G401.6 (cell line): Measurements from ENCODE around the gene TLE1.

Experiments used
- FAIRE-seq: peaks from 2 replicates; lab custom pipeline; 2012; peaks lifted over from hg19 to GRCh38; lab: Jason Lieb, UNC

Gene TLE1

GRCh38 chr9:81573415-81574321 lies 115.7 kb downstream of the TLE1 start:
- FAIRE-seq, result no peak

DNA sequence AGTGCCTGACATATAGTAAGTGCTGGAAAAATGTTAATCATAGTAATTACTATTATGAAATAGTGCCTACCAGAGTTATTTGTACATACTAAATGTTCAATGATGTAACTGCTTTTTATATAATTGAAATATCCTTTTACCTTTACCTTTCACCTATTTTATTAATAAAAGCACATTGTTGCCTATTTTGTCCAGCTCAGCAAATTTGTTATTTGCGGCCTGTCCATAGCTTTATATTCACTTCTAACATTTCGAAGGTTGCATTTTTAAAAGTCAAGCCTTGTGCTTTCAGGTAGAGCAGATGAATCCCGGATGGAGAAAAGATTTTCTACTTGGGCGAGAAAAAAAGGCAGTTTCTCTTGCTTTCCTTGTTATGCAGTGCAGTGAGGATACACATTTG lies 119.3 kb downstream of the TLE1 start:
- no peak for FAIRE-seq

- FAIRE-seq, result no peak
Observed at GRCh38 chr9:81566074-81566698, 123.2 kb downstream of the TLE1 start.

GRCh38 chr9:81565609-81566008 lies 123.7 kb downstream of the TLE1 start:
- FAIRE-seq, result no peak

DNA sequence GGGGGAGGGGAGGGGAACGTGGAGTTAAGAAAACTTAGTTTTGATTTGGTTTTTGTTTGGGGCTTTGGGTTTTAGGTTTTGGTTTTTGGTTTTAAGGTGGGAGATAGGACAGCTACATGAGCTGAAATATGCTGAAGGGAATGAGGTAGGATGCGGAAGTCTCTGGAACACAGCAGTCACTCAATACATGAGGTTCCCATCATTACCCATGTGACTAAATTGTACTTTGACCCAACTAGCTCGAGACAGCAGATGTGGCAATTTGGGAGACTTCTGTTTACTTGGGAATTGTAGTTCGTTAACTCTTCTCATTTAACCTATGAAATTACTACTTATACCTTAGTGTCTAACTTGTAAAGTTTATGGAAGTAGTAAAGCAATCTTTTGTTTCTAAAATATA lies 124.2 kb downstream of the TLE1 start:
- no peak for FAIRE-seq

- FAIRE-seq, result no peak
Observed at GRCh38 chr9:81564632-81565031, 124.7 kb downstream of the TLE1 start.

- FAIRE-seq, result no peak
Observed at GRCh38 chr9:81563739-81564138, 125.6 kb downstream of the TLE1 start.

DNA sequence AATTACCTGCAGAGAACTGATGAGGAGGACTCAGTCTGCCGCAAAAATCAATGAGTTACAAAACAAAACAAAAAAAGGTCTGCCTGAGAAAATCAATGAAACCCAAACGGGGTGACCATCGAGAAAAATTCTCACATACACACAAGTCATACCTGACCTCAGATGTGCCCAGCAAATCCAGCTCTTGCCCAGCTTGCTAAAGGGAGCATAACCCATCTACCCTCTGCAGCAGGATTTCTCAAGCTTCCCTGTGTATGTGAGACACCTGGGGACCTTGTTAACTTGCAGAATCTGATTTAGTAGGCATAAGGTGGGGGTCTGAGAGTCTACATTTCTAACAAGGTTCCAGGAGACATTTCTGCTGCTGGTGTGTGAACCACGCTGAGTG lies 126.3 kb downstream of the TLE1 start:
- no peak for FAIRE-seq

DNA sequence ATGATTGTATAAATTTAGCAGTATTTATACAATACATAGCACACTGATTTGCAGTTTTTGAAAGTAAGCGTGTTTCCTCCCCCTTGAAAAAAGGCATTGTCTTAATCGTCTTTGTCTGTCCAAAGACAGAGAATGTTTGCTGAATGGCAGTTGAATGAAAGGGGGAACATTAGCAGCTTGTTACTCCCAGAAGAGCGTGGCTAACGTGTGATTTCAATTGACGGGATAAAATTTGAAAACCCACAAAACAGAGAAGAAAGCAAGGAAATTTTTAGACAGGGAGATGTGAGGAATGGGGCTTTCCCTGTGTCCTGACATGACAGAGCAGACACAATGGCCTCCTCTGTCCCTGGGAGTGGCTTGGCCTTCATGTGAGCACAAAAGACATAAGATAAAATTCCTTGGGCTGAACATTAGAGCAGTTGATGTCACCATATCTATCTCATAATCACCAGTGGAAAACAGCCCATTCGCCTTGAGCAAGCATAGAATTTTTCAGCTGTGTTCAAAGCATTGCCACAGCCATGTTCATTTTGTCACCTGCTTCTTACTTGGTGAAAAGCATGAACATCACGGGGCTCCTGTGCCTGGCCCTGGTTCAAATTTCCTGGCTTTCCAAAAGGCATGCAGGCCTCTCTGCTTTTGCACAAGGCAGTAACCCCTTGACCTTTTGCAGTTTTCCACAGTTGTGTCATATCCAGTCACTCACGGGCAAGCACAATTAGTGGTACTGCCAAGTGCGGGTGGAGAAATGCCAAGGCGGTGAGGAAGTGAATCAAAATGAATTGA lies 126.9 kb downstream of the TLE1 start:
- FAIRE-seq, result no peak

DNA sequence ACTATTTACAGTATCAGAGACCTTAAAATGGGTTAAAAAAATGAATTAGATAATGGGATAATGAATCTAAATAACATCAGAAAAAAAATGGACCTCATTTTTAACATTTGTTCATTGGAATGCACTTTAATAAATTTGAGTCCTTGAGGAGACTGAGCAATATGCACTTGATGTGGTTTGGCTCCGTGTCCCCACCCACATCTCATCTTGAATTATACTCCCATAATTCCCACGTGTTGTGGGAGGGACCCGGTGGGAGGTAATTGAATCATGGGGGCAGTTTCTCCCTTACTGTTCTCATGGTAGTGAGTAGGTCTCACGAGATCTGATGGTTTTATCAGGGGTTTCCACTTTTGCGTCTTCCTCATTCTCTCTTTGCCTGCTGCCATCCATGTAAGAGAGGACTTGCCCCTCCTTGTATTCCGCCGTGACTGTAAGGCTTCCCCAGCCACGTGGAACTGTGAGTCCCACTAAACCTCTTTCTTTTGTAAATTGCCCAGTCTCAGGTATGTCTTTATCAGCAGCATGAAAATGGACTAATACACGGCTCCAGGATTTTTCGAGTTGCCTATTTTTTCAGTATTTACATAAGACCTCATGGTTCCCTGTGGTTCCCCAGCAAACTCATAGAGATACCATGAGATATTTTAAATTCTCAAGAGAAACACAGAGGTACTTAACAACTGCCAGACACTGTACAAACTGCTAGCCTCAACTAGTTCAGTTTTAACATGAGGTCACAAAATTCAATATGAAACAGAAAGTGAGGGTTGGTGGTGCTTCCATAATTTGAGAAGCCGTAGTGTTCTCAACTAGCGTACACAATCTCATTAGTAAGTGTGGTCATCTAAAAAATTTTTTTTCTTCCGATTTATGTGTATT lies 128.3 kb downstream of the TLE1 start:
- no peak for FAIRE-seq

GRCh38 chr9:81559709-81560108 lies 129.6 kb downstream of the TLE1 start:
- FAIRE-seq, result no peak

- FAIRE-seq, result no peak
Observed at GRCh38 chr9:81559197-81559596, 130.2 kb downstream of the TLE1 start.

- no peak for FAIRE-seq
Observed at GRCh38 chr9:81558091-81558830, 131.1 kb downstream of the TLE1 start.

- FAIRE-seq, result no peak
Observed at GRCh38 chr9:81557452-81558090, 131.8 kb downstream of the TLE1 start.

DNA sequence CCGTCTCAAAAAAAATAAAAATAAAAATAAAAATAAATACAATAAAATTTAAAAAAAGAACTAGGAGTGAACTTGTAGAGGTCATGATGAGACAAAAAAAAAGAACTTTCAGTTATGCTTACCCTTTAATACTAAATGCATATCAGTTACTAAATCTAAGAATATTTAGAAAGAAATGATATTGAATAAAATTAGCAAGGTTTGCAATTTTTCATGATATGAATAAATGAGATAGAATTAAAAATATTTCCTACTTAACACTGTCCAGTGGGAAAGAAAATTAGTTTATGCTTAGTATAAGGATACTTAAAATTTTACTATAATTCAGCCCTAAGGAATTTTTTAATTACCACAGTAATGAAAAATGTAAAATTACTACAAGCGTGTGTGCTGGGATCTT lies 132.4 kb downstream of the TLE1 start:
- FAIRE-seq, result no peak

- no peak for FAIRE-seq
Observed at GRCh38 chr9:81552581-81552991, 136.8 kb downstream of the TLE1 start.

DNA sequence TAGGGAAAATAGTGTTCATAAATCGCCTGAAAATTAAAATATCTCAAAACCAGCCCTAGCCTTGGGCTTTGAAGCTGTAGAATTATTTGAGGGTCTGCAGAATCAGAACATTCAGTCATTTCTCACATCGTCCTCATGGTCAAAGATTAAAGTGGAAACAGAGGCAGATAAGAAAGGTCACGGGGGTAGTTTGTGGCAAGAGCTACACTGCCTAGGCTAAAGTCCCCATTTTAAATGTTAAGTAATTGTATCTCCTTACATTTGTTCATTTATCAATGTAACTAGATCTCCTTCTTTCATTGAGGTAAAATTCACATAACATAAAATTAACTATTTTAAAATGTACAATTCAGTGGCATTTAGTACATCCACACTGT lies 139.2 kb downstream of the TLE1 start:
- no peak for FAIRE-seq

DNA sequence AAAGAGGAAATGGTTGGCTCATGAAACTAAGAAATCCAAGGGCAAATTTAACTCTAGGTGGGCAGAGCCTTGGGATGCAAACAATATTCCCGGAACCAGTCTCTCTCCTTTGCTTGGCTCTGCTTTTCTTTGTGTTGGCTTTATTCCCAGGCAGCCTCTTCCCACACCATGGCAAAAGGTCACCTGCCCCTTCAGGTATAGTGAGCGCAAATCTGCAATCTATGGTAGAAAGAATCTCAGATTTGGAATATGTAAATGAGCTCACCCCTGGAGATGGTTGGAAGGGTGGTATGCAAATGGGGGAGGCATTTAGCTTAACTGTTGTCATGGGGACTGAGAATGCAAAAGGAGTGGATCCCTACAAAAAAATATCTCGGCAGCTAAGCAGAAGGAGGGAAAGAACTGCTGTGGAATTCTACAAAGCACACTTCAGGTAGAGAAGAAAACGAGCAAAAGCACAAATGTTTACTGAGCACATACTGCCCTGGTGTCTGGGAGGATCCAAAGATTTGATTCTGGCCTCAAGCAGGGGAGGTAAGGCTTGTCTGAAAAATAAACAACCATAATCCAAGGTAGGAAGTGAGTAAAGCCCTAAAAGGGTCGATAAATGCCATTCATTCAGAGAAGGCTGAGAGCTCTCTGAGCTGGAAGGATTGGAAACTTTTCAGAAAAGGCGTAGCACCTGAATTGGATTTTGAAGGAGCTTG lies 139.7 kb downstream of the TLE1 start:
- FAIRE-seq, result no peak

GRCh38 chr9:81548911-81549310 lies 140.4 kb downstream of the TLE1 start:
- FAIRE-seq, result no peak

DNA sequence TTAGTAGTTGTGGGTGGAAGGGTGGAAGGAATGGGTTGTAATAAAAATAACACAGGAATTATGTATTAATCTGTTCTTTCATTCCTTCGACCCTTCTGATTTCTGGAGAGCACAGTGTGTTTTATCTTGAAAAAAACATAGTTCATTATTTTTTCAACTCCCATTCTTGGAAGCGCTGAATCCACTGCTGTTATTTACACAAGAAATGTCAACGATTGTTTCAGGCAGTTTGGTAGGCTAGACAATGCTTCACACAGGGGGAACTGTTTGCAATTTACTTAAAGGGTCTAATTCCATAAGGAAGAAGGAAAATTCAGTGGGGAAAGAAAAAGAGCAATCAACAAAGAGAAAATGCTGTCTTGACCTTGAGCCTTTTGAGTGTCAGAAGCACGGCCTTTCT lies 142.9 kb downstream of the TLE1 start:
- FAIRE-seq, result no peak
